HFFc6 (cell line): ENCODE measurements around the gene SSNA1. TPM values are rescaled to one million over a fixed set of nuclear protein-coding genes. Genes with fewer than 3 reads are reported as not detected.
A peak's percentile ranks its signal among the peaks of the same experiment; 100 is the strongest.

Source experiments
- DNase-seq: peaks from one replicate; pipeline ENCODE4 v3.0.0-alpha.2; 2018
- H3K27ac Mint-ChIP-seq: 2 replicates; pipeline ENCODE4 v1.8.0; 2020; ENCODE audit warnings: mild to moderate bottlenecking, mixed read lengths
- H3K27me3 Mint-ChIP-seq: 2 replicates; pipeline ENCODE4 v1.8.0; 2021; ENCODE audit warnings: mild to moderate bottlenecking, moderate library complexity, mixed read lengths; ENCODE audit not compliant: insufficient read depth
- H3K36me3 Mint-ChIP-seq: 2 replicates; pipeline ENCODE4 v1.8.0; 2021; ENCODE audit warnings: low read depth, mixed read lengths
- H3K4me1 Mint-ChIP-seq: 2 replicates; pipeline ENCODE4 v1.8.0; 2020; ENCODE audit warnings: low read depth, mixed read lengths
- H3K4me3 Mint-ChIP-seq: 2 replicates; pipeline ENCODE4 v1.8.0; 2020; ENCODE audit warnings: mild to moderate bottlenecking, moderate library complexity, mixed read lengths
- H3K9me3 Mint-ChIP-seq: 2 replicates; pipeline ENCODE4 v1.8.0; 2020; ENCODE audit warnings: mild to moderate bottlenecking, mixed read lengths
- CTCF ChIP-seq: fragments of 200-600 bp; sonication (generic); IDR thresholded peaks from 2 replicates; pipeline ENCODE4 v1.5.0; 2021; ENCODE audit warnings: antibody characterized with exemption, mild to moderate bottlenecking
- long read RNA-seq: library from polyadenylated mRNA; unstranded; transcript quantifications from one replicate; pipeline ENCODE4 v2.0.0, GENCODE V29; 2019
- total RNA-seq, 6 experiments: library from RNA; stranded (reverse); fragmentation: NEBNext Ultra II Directional; extraction: Animal tissue kit (Norgen Biotek cat#: 25700); gene quantifications; 2 replicates in 1 of 6; 3 replicates in 5 of 6; pipeline ENCODE4 v1.2.3, GENCODE V29; 2021

Gene SSNA1
- 10 to 100 TPM; 76.7 to 82.8 (median 82.1) TPM for total RNA-seq
- long read RNA-seq, transcript SSNA1-201 (3 exons, 896 nt): major isoform, 39 of 61 reads
- long read RNA-seq, transcript SSNA1-202 (2 exons, 1,170 nt): minor isoform, 15 of 61 reads
- long read RNA-seq, partial matches to known transcripts: 2 of 61 reads
- long read RNA-seq, other reads (novel, unspliced or antisense): 4 of 61 reads

GRCh38 chr9:137188490-137189296, at the start of gene SSNA1, which contains the start of gene ANAPC2:
Gene SSNA1 (plus strand): TSS chr9:137188676. CDS start chr9:137188727, 51 bp downstream.
Gene ANAPC2 (minus strand): TSS chr9:137188560. CDS start chr9:137188532, 28 bp downstream.
- peak; percentile 65 for TF ChIP-seq CTCF
- peaks cover 32% of the 10 kb centered on the region for H3K4me1 Mint-ChIP-seq
- peak; percentile 91 for DNase-seq
- peaks cover 3% of the 10 kb centered on the region for H3K27me3 Mint-ChIP-seq
- H3K27ac Mint-ChIP-seq: peak within 1 kb of the TSS; percentile 94
- H3K9me3 Mint-ChIP-seq: no peaks in the 10 kb centered on the region
- H3K4me3 Mint-ChIP-seq: peak within 1 kb of the TSS; percentile 97
- H3K36me3 Mint-ChIP-seq: no peaks in the 10 kb centered on the region; the same call in none of the 2 replicates

GRCh38 chr9:137138722-137139467, 49.6 kb upstream of the SSNA1 start, which contains the start of gene GRIN1:
Gene GRIN1 (plus strand): TSS chr9:137139154. CDS start chr9:137139487, 333 bp downstream.
- Mint-ChIP-seq H3K36me3 (no peaks in the 10 kb centered on the region), H3K27me3 (peaks cover 31% of the 10 kb centered on the region), H3K9me3 (no peaks in the 10 kb centered on the region), H3K4me3 (no peak within 1 kb of the TSS), H3K27ac (no peak within 1 kb of the TSS), H3K4me1 (no peaks in the 10 kb centered on the region)
- TF ChIP-seq CTCF: no peak
- DNase-seq: no peak

GRCh38 chr9:137139468-137140150, 48.9 kb upstream of the SSNA1 start:
- H3K4me3 Mint-ChIP-seq: no peak overlapping the region
- H3K27ac Mint-ChIP-seq: no peak overlapping the region
- DNase-seq: no peak
- H3K36me3 Mint-ChIP-seq: no peaks in the 10 kb centered on the region
- H3K27me3 Mint-ChIP-seq: peaks cover 31% of the 10 kb centered on the region
- no peaks in the 10 kb centered on the region for H3K9me3 Mint-ChIP-seq
- TF ChIP-seq CTCF: no peak
- no peaks in the 10 kb centered on the region for H3K4me1 Mint-ChIP-seq

- TF ChIP-seq CTCF: no peak
- no peaks in the 10 kb centered on the region for H3K36me3 Mint-ChIP-seq
- H3K4me3 Mint-ChIP-seq: no peak overlapping the region
- no peaks in the 10 kb centered on the region for H3K4me1 Mint-ChIP-seq
- H3K9me3 Mint-ChIP-seq: no peaks in the 10 kb centered on the region
- DNase-seq: no peak
- H3K27me3 Mint-ChIP-seq: peaks cover 31% of the 10 kb centered on the region
- H3K27ac Mint-ChIP-seq: no peak overlapping the region
These were observed 48.1 kb upstream of the SSNA1 start for GRCh38 chr9:137140151-137141012.
